GM18507 (cell line): Measurements from ENCODE around the gene SLC8A2.
"Not testable (repeated sequence)": the region's sequence is repeated elsewhere in the genome, so short reads cannot be mapped to it uniquely, and the experiment has no call there.

Experiments
- DNase-seq: peaks from one replicate; pipeline ENCODE4 v3.0.0; 2011; ENCODE audit warnings: low read depth; ENCODE audit not compliant: insufficient read length; ENCODE audit errors: extremely low spot score
- FAIRE-seq: peaks from 2 replicates; lab custom pipeline; 2011; peaks lifted over from hg19 to GRCh38; lab: Jason Lieb, UNC

SLC8A2 gene

DNA sequence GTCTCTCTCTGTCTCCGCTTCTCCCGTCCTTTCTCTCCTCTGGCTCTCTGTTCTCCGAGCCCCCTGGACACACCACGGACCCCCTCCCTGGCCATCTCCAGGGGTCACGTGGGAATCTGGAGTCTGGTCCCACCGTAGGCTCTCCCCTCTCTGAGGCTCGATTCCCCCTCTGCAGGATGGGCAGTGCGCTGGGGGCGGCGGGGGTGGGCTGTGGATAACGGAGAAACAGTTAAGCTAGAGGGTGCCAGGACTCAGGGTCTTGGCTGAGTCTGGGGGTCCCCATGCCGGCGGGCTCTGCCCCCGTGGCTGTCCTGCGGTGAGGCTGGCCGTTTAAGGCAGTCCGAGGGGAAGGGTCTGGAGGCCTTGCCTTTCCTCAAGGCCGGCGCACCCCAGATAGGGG is 51.9 kb downstream of the SLC8A2 start:
- FAIRE-seq, result no peak
- DNase-seq, result no peak

DNA sequence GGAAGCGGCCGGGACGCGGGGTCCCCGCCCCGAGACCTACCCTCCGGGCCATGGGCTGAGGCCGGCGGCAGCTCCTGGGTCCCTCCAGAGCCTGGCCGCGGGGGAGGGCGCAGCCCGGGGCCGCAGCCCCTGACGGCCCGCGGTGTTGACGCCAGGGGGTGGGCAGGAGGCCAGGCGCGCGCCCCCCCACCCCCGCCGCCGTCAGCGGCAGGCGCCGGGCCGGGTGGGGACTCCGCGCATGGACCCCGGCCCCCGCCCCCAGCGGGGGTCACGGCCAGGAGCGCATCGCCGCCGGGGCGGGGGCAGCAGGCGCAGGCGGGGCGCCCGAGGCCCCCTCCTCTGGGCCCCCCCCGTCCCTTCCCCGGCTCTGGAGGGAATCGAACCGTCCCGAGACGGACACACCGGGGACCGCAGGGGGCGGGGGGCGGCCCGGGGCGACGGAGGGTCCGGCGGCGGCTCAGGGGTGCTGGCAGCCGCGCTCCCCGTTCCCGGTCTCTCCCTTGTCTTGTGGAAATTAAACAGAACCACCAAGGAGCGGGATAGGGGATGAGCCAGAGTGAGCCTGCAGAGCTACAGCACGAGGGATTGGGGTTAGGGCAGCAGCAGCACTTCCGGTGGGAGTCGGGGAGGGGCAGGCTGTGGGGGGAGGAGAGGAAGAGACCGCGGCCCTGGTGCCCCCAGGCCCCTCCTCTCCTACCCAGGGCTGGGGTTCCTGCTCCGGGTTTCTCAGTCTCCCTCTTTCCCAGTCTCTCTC is 52.5 kb downstream of the SLC8A2 start, which contains the start of gene MEIS3:
Gene MEIS3, minus strand, starts transcription at position 498 of the 754 bp plus-strand sequence. Its CDS starts 446 bp downstream, at position 52.
- FAIRE-seq, result no peak
- DNase-seq, result no peak

DNA sequence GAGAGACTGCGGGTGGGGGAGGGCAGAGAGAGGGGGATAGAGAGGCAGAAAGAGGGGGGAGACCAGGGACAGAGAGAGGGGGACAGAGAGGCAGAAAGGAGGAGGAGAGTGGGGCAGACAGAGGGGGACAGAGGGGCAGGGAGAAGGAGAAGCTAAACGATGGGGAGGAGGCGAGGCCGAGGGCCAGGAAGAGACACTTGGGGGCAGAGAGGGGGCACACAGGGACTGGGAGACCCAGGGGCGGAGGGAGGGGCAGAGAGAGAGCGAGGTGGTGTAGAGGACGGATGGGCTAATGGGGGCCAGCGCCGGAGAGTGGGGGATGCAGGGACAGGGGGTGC is 53.0 kb downstream of the SLC8A2 start:
- no peak for FAIRE-seq
- no peak for DNase-seq

GRCh38 chr19:47417746-47418691 is 53.7 kb downstream of the SLC8A2 start:
- FAIRE-seq (no peak), DNase-seq (no peak)

- DNase-seq (no peak), FAIRE-seq (no peak)
Measured at GRCh38 chr19:47417107-47417745, 54.5 kb downstream of the SLC8A2 start.

GRCh38 chr19:47416643-47416985 is 55.1 kb downstream of the SLC8A2 start:
- FAIRE-seq (no peak), DNase-seq (no peak)

GRCh38 chr19:47415953-47416642 is 55.6 kb downstream of the SLC8A2 start:
- no peak for DNase-seq
- no peak for FAIRE-seq

DNA sequence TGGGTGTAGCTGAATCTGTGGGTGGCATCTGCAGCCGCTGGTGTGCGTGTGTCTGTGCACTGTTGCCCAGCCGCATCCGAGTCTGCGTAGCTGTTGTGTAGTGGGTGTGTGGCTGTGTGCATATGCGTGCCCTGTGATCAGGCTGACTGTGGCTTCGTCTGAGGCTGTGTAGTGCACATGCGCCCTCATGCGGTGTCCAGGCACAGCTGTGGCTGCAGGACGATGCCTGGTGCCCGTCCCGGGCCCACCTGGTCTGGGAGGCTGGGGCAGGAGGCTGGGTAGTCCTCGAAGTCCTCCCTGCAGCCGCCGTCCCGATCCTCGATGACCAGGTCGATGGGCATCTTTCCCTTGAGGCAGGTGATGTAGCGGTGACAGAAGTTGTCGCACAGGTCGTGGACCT is 57.2 kb downstream of the SLC8A2 start:
- FAIRE-seq, result no peak
- no peak for DNase-seq

DNA sequence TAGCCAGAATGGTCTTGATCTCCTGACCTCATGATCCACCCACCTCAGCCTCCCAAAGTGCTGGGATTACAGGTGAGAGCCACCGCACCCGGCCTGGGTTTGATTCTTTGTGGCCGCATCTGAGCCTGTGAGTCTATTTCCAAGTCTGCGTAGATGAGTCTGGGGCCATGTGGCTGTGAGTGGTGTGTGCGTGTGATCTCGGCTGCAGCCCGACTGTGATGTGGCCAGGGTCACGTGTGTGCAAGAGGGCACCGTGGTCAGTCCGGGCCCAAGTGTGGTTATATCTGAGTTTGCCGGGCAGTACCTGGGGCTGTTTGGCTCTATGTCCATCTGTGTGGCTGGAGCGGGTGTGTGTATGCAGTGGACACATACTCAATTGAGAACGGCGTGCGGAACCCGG is 57.8 kb downstream of the SLC8A2 start:
- FAIRE-seq, result no peak

GRCh38 chr19:47411696-47412095 is 60.0 kb downstream of the SLC8A2 start:
- not testable (repeated sequence) for FAIRE-seq, DNase-seq

More for the DNA sequence above, 57.8 kb downstream of the SLC8A2 start:
- DNase-seq, result no peak

- DNase-seq, result no peak
- no peak for FAIRE-seq
Measured at GRCh38 chr19:47411101-47411500, 60.6 kb downstream of the SLC8A2 start.

DNA sequence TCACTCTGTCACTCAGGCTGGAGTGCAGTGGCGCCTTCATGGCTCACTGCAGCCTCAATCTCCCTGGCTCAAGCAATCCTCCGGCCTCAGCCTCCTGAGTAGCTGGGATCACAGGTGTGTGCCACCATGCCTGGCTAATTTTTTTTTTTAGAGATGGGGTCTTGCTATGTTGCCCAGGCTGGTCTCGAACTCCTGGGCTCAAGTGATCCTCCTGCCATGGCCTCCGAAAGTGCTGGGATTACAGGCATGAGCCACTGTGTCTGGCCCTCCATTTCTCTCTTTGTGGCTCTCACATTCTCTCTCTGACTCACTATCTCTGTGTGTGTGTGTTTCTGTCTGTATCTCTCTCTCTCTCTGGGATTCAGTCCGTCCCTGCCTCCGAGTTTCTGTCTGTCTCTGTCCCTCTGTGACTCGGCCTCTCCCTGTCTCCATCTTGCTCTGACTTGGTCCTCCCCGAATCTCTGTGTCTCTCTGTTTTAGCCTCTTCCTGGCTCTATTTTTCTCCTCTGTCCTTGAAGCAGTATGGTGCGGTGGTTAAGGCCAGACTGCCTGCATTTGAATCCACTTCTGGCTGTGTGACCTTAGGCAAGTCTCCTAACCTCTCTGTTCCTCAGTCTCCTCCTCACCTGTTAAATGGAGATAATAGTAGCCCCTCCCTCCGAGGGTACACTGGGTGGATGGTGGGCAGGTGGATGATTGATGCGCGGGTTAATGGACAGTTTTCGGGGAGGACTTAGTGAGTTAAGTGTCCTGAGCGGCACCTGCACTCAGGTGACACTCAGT is 63.3 kb downstream of the SLC8A2 start:
- FAIRE-seq (no peak), DNase-seq (no peak)

DNA sequence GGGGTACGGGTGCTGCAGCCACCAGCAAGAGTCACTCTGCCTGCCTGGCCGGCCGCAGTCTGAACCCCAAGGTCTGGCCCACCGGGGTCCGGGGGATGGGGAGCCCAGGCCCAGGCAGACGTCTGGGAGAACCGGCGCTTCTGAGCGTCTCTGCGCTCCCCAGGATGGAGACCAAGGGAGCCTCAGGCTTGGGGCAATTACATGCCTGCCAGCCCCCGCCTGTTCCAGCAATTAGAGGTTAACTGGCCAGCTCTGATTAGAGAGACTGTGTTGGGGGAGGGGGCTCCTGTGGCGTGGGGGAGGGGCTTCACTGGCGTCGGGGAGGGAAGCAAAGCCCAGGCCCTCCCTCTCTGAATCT is 64.3 kb downstream of the SLC8A2 start:
- no peak for FAIRE-seq
- DNase-seq, result no peak

DNA sequence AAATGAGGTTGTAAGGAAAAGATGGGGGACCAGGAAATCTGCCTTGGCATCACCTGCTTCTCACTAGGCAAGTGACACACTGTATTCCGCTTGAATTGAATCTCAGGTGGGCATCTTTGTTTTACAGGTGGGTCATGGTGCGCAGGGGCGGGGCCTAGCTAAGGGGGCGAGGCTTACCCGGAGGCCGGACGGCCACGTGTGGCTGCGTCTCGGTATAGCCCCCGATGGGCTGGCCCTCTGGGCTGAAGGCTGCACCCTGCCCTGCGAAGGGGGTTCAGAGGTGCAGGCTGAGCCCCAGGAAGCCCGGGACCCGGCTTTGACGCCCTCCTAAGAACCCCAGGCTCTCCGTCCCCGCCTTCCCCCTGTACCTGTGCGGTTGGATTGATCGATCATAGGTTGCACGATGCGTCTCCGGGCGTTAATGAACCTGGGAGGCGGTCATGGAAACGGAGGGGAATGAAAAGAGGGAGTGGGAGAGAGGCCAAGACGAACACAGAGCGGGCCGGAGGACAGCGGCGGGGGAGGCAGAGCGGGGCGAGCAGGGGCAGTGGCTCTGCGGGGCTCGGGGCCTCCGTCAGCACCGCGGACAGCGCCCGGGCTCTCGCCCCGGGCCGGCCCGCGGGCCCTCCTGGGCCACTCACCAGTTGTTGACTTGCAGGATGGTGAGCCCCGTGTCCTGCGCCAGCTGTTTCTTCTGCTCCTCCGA is 64.8 kb downstream of the SLC8A2 start:
- no peak for FAIRE-seq
- DNase-seq, result no peak

- DNase-seq, result no peak
- no peak for FAIRE-seq
Measured at GRCh38 chr19:47405854-47406417, 65.8 kb downstream of the SLC8A2 start.

DNA sequence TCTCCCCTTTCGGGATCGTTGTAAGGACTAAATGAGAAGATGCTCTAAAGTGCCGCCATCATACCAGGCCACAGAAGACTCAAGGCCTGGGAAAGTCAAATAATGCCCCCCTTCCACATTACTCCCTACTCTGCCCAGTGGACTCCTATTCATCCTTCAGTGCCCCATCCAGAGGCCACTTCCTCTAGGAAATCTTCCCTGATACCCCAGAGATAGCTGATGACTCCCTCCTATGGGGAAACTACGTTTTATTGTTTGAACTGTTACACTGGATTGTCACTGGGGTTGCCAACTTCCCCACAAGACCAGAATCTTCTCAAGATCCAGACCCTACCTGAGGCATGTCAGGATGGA is 66.5 kb downstream of the SLC8A2 start:
- DNase-seq, result no peak
- no peak for FAIRE-seq

- FAIRE-seq (no peak), DNase-seq (no peak)
Measured at GRCh38 chr19:47404334-47405196, 67.1 kb downstream of the SLC8A2 start.
